Mesothelial cell of epicardium (in vitro differentiated cells): ENCODE data around the gene SYNE2. TPM values are rescaled to one million over a fixed set of nuclear protein-coding genes. Genes with fewer than 3 reads are reported as not detected.

ENCODE experiments used
- DNase-seq, 2 experiments: peaks; one replicate each; pipeline ENCODE4 v3.0.0; 2021; ENCODE audit warnings: low spot score in 2 of 2; ENCODE audit not compliant: unreplicated experiment in 2 of 2
- H3K27ac Mint-ChIP-seq: 2 replicates; pipeline ENCODE4 v1.8.0; 2021; ENCODE audit warnings: mixed read lengths
- H3K27me3 Mint-ChIP-seq: 2 replicates; pipeline ENCODE4 v1.8.0; 2021; ENCODE audit warnings: low read depth, mixed read lengths
- H3K36me3 Mint-ChIP-seq: 2 replicates; pipeline ENCODE4 v1.8.0; 2021; ENCODE audit warnings: mixed read lengths
- H3K4me1 Mint-ChIP-seq: 2 replicates; pipeline ENCODE4 v1.8.0; 2021; ENCODE audit warnings: mixed read lengths
- H3K4me3 Mint-ChIP-seq: 2 replicates; pipeline ENCODE4 v1.8.0; 2021; ENCODE audit warnings: mild to moderate bottlenecking, moderate library complexity, mixed read lengths
- H3K9me3 Mint-ChIP-seq: 2 replicates; pipeline ENCODE4 v1.8.0; 2021; ENCODE audit warnings: mixed read lengths
- CTCF ChIP-seq: fragments of 200-600 bp; sonication (generic); IDR thresholded peaks from one replicate; pipeline ENCODE4 v1.5.0; 2021; ENCODE audit warnings: antibody characterized with exemption; ENCODE audit not compliant: unreplicated experiment
- total RNA-seq: library from RNA; stranded (reverse); gene quantifications from 3 replicates; pipeline ENCODE4 v1.2.1, GENCODE V29; 2021

Gene SYNE2
- total RNA-seq, 1 donor from 2014 or later = 87.1 TPM

- Mint-ChIP-seq H3K27ac (no peak overlapping the region), H3K4me1 (peaks cover 7% of the 10 kb centered on the region), H3K36me3 (peaks cover 18% of the 10 kb centered on the region), H3K4me3 (no peak overlapping the region), H3K9me3 (no peaks in the 10 kb centered on the region), H3K27me3 (no peaks in the 10 kb centered on the region)
- TF ChIP-seq CTCF = no peak
- DNase-seq = no peak
These were observed 379.5 kb downstream of the SYNE2 start for GRCh38 chr14:64232095-64232838.

GRCh38 chr14:64232944-64233343 lies 380.1 kb downstream of the SYNE2 start:
- no peaks in the 10 kb centered on the region for H3K9me3 Mint-ChIP-seq
- H3K36me3 Mint-ChIP-seq = peaks cover 16% of the 10 kb centered on the region
- no peaks in the 10 kb centered on the region for H3K27me3 Mint-ChIP-seq
- DNase-seq = no peak
- H3K4me3 Mint-ChIP-seq = no peak overlapping the region
- peaks cover 7% of the 10 kb centered on the region for H3K4me1 Mint-ChIP-seq
- no peak for TF ChIP-seq CTCF
- no peak overlapping the region for H3K27ac Mint-ChIP-seq

- peaks cover 11% of the 10 kb centered on the region for H3K4me1 Mint-ChIP-seq
- H3K4me3 Mint-ChIP-seq = no peak overlapping the region
- peaks cover 11% of the 10 kb centered on the region for H3K36me3 Mint-ChIP-seq
- TF ChIP-seq CTCF = no peak
- H3K27ac Mint-ChIP-seq = no peak overlapping the region
- no peak for DNase-seq
- H3K9me3 Mint-ChIP-seq = no peaks in the 10 kb centered on the region
- no peaks in the 10 kb centered on the region for H3K27me3 Mint-ChIP-seq
These were observed 380.9 kb downstream of the SYNE2 start for GRCh38 chr14:64233531-64234190.

GRCh38 chr14:64234877-64235651 lies 382.3 kb downstream of the SYNE2 start:
- H3K27me3 Mint-ChIP-seq = no peaks in the 10 kb centered on the region

More at GRCh38 chr14:64234877-64235651, 382.3 kb downstream of the SYNE2 start:
- DNase-seq = no peak
- no peak overlapping the region for H3K27ac Mint-ChIP-seq
- no peaks in the 10 kb centered on the region for H3K9me3 Mint-ChIP-seq
- no peak for TF ChIP-seq CTCF
- H3K36me3 Mint-ChIP-seq = peaks cover 8% of the 10 kb centered on the region
- peaks cover 13% of the 10 kb centered on the region for H3K4me1 Mint-ChIP-seq
- no peak overlapping the region for H3K4me3 Mint-ChIP-seq
